ENCODE data around the gene NOTCH1. TPM values are rescaled to one million over a fixed set of nuclear protein-coding genes. Genes with fewer than 3 reads are reported as not detected.
"Not testable (repeated sequence)": the region's sequence is repeated elsewhere in the genome, so short reads cannot be mapped to it uniquely, and the experiment has no call there.

The NOTCH1 gene
- total RNA-seq, 1 experiment from 2014 or later, result 37.2 TPM

DNA sequence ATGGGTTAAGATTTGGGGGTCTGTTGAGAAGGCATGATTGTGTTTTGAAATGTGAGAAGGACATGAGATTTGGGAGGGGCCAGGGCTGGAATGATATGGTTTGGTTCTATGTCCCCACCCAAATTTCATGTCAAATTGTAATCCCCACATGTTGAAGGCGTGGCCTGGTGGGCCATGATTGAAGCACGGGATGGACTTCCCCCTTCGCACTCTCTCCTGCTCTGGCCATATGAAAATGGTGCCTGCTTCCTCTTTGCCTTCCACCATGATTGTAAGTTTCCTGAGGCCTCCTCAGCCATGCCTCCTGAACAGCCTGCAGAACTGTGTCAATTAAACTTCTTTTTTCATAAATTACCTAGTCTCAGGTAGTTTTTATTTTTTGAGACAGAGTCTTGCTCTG is 14.7 kb upstream of the NOTCH1 start:
- intact Hi-C loops (cut with micrococcal nuclease; ENCODE audit: unreplicated experiment), result no loop called here
- Histone ChIP-seq H3K9me3 (ENCODE audit: low read depth, low read length, poor library complexity, severe bottlenecking) (no peaks in the 10 kb centered on the region), H3K27ac (ENCODE audit: low read depth, low read length, poor library complexity, severe bottlenecking) (no peak overlapping the region), H3K4me3 (ENCODE audit: low read depth, low read length, poor library complexity, severe bottlenecking) (no peak overlapping the region), H3K4me1 (ENCODE audit: insufficient read depth, low read length, poor library complexity, severe bottlenecking) (no peaks in the 10 kb centered on the region), H3K27me3 (replicated peaks; ENCODE audit: insufficient read depth, low read depth, low read length, poor library complexity) (no peaks in the 10 kb centered on the region), H3K36me3 (ENCODE audit: insufficient read depth, low read length, poor library complexity, severe bottlenecking) (no peaks in the 10 kb centered on the region)
- CTCF ChIA-PET, result no interaction called here
- DNase-seq (ENCODE audit: low spot score), result no peak
- POLR2A ChIA-PET (ENCODE audit: low non-redundant PET), result no interaction called here
- TF ChIP-seq EZH2 (IDR thresholded peaks at IDR 0.05; ENCODE audit: borderline replicate concordance, low read depth, low read length, poor library complexity, severe bottlenecking), result no peak
- TF ChIP-seq, protein P1, sequence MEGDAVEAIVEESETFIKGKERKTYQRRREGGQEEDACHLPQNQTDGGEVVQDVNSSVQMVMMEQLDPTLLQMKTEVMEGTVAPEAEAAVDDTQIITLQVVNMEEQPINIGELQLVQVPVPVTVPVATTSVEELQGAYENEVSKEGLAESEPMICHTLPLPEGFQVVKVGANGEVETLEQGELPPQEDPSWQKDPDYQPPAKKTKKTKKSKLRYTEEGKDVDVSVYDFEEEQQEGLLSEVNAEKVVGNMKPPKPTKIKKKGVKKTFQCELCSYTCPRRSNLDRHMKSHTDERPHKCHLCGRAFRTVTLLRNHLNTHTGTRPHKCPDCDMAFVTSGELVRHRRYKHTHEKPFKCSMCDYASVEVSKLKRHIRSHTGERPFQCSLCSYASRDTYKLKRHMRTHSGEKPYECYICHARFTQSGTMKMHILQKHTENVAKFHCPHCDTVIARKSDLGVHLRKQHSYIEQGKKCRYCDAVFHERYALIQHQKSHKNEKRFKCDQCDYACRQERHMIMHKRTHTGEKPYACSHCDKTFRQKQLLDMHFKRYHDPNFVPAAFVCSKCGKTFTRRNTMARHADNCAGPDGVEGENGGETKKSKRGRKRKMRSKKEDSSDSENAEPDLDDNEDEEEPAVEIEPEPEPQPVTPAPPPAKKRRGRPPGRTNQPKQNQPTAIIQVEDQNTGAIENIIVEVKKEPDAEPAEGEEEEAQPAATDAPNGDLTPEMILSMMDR (conservative IDR thresholded peaks at IDR 0.05; ENCODE audit: low read depth, low read length), result no peak
- BruUV-seq (replicated peaks), result no TSS peak

DNA sequence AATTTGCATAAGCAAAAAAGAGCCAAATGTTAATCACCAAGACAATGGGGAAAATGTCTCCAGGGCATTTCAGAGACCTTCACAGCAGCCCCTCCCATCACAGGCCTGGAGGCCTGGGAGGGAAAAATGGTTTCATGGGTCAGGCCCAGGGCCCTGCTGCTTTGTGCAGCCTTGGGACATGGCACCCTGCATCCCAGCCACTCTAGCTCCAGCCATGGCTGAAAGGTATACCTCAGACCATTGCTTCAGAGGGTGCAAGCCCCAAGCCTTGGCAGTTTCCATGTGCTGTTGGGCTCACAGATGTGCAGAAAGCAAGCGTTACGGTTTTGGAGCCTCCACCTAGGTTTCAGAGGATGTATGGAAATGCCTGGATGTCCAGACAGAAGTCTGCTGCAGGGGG is 13.5 kb upstream of the NOTCH1 start:
- H3K36me3 ChIP-seq (ENCODE audit: insufficient read depth, low read length, poor library complexity, severe bottlenecking); H3K27ac ChIP-seq (ENCODE audit: low read depth, low read length, poor library complexity, severe bottlenecking); intact Hi-C loops (cut with micrococcal nuclease; ENCODE audit: unreplicated experiment); CTCF ChIA-PET; BruUV-seq (replicated peaks); H3K27me3 ChIP-seq (replicated peaks; ENCODE audit: insufficient read depth, low read depth, low read length, poor library complexity); POLR2A ChIA-PET (ENCODE audit: low non-redundant PET); DNase-seq (ENCODE audit: low spot score); H3K4me3 ChIP-seq (ENCODE audit: low read depth, low read length, poor library complexity, severe bottlenecking); H3K9me3 ChIP-seq (ENCODE audit: low read depth, low read length, poor library complexity, severe bottlenecking); H3K4me1 ChIP-seq (ENCODE audit: insufficient read depth, low read length, poor library complexity, severe bottlenecking): not testable (repeated sequence)

DNA sequence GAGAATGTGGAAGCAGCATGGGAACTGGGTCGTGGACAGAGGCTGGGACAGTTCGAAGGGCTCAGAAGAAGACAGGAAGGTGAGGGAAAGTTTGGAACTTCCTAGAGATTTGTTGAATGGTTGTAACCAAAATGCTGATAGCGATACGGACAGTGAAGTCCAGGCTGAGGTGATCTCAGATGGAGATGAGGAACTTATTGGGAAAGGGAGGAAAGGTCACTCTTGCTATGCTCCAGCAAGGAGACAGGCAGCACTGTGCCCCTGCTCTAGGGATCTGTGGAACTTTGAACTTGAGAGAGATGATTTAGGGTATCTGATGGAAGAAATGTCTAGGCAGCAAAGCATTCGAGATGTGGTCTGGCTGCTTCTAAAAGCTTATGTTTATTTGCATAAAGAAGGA is 13.0 kb upstream of the NOTCH1 start:
- H3K4me3 ChIP-seq (ENCODE audit: low read depth, low read length, poor library complexity, severe bottlenecking); H3K4me1 ChIP-seq (ENCODE audit: insufficient read depth, low read length, poor library complexity, severe bottlenecking); BruUV-seq (replicated peaks); intact Hi-C loops (cut with micrococcal nuclease; ENCODE audit: unreplicated experiment); H3K36me3 ChIP-seq (ENCODE audit: insufficient read depth, low read length, poor library complexity, severe bottlenecking); H3K9me3 ChIP-seq (ENCODE audit: low read depth, low read length, poor library complexity, severe bottlenecking); DNase-seq (ENCODE audit: low spot score); H3K27me3 ChIP-seq (replicated peaks; ENCODE audit: insufficient read depth, low read depth, low read length, poor library complexity); CTCF ChIA-PET; POLR2A ChIA-PET (ENCODE audit: low non-redundant PET); H3K27ac ChIP-seq (ENCODE audit: low read depth, low read length, poor library complexity, severe bottlenecking): not testable (repeated sequence)

DNA sequence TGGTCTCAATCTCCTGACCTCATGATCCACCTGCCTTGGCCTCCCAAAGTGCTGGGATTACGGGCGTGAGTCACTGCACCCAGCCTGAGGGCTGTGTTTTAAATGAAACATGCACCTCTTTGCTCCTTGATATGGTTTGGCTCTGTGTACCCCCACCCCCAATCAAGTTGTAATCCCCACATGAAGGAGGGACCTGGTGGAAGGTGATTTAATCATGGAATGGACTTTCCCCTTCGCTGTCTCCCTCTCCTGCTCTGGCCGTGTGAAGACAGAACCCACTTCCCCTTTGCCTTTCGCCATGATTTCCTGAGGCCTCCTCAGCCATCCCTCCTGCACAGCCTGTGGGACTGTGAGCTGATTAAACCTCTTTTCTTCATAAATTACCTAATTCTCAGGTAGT is 12.5 kb upstream of the NOTCH1 start:
- intact Hi-C loops (cut with micrococcal nuclease; ENCODE audit: unreplicated experiment), result no loop called here
- TF ChIP-seq, protein P1 (conservative IDR thresholded peaks at IDR 0.05; ENCODE audit: low read depth, low read length), result no peak
- TF ChIP-seq EZH2 (IDR thresholded peaks at IDR 0.05; ENCODE audit: borderline replicate concordance, low read depth, low read length, poor library complexity, severe bottlenecking), result no peak
- no TSS peak for BruUV-seq (replicated peaks)
- CTCF ChIA-PET, result interaction anchor here (0.7 kb wide), 1 partner anchor 212 kb away, joined by 3 read pairs; no protein-coding TSS in a partner anchor
- no peaks in the 10 kb centered on the region for H3K36me3 ChIP-seq (ENCODE audit: insufficient read depth, low read length, poor library complexity, severe bottlenecking)
- no peaks in the 10 kb centered on the region for H3K4me1 ChIP-seq (ENCODE audit: insufficient read depth, low read length, poor library complexity, severe bottlenecking)
- DNase-seq (ENCODE audit: low spot score), result no peak
- POLR2A ChIA-PET (ENCODE audit: low non-redundant PET), result no interaction called here
- no peaks in the 10 kb centered on the region for H3K27me3 ChIP-seq (replicated peaks; ENCODE audit: insufficient read depth, low read depth, low read length, poor library complexity)
- no peaks in the 10 kb centered on the region for H3K9me3 ChIP-seq (ENCODE audit: low read depth, low read length, poor library complexity, severe bottlenecking)
- H3K4me3 ChIP-seq (ENCODE audit: low read depth, low read length, poor library complexity, severe bottlenecking), result no peak overlapping the region
- H3K27ac ChIP-seq (ENCODE audit: low read depth, low read length, poor library complexity, severe bottlenecking), result no peak overlapping the region

All from A673 (cell line).